HL-60/S4 treated with retinoic acid at 250 ng/mL for 4 days and 3 days (cell line): Measurements from ENCODE around the gene NEK4.

Experiments used
- in situ Hi-C: fragments of 300-500 bp; cut with MboI; formaldehyde crosslinking; loops from 2 replicates; pipeline ENCODE4 v1.7.0; 2022; ENCODE audit warnings: low sequenced_read_pairs

NEK4 gene

GRCh38 chr3:52793702-52794611 lies 23.2 kb upstream of the NEK4 start:
- in situ Hi-C loops, result no loop called here

DNA sequence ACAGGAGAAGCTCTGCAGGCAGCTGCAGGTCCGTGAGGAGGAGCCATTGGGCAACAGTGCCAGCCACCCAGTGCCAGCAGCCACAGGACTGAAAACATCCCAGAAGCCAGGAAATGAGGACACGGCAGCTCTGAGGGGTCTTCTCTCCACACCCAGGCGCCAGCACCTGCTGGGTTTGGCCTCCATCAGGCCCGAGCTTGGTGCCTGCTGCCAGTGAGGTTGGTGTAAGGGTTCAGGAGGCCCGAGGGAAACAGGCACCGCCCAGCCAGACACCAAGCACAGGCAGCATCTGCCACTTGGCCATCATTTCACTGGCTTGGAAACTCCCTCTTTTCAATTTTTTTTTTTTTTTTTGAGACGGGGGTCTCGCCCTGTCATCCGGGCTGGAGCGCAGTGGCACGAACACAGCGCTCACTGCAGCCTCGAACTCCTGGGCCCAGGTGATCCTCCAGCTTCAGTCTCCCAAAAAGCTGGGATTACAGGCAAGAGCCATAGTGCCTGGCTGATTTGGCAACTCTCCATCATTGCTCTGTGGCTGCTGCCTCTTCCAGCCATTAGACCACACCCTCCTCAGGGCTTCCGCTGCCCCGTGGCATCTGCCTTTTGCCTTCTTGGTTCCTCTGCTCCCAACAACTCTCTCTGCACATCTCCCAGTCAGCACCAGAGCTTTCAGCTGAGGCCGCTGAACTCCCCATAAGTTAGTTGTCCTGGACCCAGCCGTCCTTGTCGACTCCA lies 22.4 kb upstream of the NEK4 start:
- in situ Hi-C loops, result no loop called here

- in situ Hi-C loops, result no loop called here
Observed at GRCh38 chr3:52792413-52792812, 21.7 kb upstream of the NEK4 start.

DNA sequence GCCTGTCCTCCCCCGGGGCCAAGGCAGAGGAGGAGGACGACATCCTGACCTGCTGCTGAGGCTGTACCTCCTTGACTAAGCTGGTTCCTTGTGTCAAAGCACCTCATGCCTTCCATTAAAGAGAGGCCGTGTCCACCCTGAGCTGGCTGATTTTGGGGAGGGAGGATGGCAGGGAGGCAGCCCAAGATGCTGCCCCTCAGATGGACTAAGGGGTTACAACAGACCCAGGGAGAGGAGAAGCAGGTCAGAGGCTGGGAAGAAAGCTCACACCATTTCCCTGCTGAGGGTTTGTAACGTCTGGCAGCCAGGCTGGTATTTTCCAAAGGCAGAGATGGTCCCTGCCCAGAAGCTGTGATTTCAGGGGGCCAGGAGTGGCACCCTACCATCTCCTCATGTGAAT lies 21.2 kb upstream of the NEK4 start:
- in situ Hi-C loops, result no loop called here

DNA sequence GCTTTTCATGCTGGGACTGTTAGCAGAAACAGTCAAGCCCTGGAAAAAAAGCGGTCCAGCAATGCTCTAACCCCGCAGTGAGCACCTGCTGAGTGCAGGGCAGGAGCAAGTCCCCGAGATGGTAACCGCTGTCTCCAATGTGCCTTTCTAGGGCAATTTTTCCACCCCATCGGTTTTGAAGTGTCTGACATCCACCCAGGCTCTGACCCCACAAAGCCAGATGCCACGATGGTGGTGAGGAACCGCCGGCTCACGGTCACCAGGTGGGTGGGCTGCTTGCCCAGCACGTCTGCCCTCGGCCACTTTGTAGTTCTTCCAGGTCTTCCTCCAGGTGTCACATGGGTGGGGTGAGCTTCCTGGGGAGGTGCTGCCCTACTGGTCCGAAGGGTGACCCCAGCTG lies 20.6 kb upstream of the NEK4 start:
- in situ Hi-C loops, result no loop called here

DNA sequence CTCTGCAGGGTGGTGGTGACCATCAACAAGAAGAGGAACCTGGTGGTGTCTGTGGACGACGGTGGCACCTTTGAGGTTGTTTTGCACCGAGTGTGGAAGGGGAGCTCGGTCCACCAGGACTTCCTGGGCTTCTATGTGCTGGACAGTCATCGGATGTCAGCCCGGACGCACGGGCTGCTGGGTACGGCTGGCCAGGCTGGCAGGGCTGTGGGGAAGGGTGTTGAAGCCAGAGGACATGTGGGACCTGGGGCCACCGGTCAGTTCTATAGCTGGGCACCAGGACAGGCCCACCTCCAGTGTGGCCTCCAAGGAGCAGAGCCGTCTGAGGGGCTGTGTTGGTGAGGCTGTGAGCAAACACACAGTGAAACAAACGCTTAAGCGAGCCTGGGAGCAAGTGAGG lies 20.0 kb upstream of the NEK4 start:
- in situ Hi-C loops, result no loop called here

- in situ Hi-C loops, result no loop called here
Observed at GRCh38 chr3:52790337-52790736, 19.6 kb upstream of the NEK4 start.

DNA sequence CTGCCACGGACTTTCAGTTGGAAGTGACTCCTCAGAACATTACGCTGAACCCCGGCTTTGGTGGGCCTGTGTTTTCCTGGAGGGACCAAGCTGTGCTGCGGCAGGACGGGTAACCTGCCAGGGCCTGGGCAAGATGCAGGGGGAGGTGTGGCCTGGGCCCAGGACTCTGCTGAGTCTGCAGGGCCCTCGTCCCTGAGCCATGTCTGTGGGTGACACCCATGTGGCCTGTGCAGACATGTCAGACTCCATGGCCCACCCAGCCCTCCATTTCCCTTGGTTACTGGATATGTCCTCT lies 19.0 kb upstream of the NEK4 start:
- in situ Hi-C loops, result no loop called here

DNA sequence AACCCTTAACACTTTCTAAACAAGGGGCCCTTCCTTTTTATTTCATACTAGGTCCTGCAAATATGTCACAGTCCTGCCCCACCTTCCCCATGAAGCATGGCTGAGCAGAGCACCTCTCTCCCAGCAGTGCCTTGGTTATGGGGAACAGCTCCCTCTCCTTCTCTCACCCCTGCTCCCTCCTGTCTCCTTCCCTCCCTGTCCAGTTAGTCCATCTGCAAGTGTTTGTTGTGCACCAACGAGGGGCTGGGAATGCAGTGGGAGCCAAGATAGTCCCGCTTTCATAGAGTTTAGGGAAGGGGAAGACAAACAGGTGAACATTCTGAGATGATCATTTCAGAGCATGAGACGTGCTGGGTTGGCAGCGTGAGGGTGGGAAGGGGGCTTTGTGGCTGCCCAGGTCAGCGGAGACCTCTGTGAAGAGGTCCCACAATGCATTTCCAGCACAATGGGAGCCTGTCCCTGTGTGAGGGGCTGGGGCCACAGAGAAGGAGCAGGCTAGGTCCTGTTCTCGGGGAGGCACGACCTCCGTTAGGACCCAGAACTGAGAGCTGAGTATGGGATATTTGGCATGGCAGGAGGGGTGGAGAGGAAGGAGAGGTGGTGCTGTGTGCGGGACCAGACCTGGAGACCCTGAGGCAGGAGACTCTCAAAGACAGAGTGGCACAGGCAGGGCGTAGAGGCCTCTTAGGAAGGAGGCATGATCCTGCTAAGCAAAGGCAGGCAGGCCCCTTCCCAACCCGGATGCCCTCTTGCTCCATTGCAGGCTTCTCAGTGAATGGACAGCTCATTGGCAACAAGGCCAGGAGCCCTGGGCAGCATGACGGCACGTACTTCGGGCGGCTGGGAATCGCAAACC lies 18.4 kb upstream of the NEK4 start:
- in situ Hi-C loops, result no loop called here

- in situ Hi-C loops, result no loop called here
Observed at GRCh38 chr3:52787672-52788625, 17.2 kb upstream of the NEK4 start.

DNA sequence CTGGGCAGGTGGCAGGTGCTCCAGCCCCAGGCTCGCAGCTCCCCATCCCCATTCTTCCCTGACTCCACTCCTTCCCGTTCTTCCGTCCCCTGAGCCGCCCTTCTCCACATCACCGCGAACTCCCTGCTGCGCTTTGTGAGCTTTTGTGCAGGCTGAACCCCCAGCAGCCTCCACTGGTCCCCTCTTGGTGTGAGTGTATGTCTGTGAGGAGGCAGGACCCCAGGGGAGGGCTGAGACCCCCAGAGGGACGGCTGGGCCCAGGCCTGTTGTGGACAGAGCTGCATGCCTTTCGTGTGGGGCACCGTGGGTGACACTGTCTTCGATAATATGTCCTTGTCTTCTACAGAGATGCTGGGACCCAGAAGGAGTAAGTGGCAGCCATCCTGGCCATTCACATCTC lies 16.5 kb upstream of the NEK4 start:
- in situ Hi-C loops, result no loop called here

GRCh38 chr3:52786330-52787215 lies 15.8 kb upstream of the NEK4 start:
- in situ Hi-C loops, result no loop called here

- in situ Hi-C loops, result no loop called here
Observed at GRCh38 chr3:52784931-52785590, 14.3 kb upstream of the NEK4 start.

DNA sequence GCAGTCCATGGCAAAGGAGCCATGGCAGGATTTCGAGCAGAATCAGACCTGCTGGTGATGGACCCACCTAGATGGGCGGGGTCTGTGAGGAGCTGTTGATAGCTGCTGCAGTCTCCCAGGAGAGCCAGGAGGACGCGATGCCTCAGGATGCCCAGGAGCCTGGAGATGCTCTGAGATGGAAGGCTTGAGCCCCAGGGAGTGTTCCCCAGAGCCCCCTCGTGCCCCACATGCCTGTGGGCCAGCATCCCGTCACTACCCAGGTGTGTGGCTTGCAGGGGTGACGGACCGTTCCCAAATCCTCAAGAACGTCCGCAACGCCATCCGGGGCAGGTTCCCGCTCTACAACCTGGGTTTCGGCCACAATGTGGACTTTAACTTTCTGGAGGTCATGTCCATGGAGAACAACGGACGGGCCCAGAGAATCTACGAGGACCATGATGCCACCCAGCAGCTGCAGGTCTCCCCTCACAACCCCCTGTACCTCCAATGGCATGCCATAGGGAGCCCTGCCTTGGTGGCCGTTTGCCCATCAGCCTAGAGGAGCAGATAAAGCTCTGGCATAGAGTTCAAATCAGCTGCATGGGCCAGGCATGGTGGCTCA lies 13.4 kb upstream of the NEK4 start:
- in situ Hi-C loops, result no loop called here

DNA sequence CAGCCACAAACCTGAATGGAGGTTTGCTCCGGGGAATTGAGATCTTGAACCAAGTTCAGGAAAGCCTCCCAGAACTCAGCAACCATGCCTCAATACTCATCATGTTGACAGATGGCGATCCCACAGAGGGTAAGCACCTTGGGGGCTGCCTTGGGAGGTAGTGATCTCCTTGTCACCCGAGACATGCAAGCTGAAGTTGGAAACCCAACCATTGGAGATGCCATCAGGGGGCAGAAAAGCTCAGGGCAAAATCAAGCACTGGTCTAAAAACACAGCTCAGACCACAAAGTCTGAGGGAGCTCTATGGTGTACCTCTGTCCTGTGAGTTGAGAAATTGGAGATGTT lies 12.4 kb upstream of the NEK4 start:
- in situ Hi-C loops, result no loop called here

DNA sequence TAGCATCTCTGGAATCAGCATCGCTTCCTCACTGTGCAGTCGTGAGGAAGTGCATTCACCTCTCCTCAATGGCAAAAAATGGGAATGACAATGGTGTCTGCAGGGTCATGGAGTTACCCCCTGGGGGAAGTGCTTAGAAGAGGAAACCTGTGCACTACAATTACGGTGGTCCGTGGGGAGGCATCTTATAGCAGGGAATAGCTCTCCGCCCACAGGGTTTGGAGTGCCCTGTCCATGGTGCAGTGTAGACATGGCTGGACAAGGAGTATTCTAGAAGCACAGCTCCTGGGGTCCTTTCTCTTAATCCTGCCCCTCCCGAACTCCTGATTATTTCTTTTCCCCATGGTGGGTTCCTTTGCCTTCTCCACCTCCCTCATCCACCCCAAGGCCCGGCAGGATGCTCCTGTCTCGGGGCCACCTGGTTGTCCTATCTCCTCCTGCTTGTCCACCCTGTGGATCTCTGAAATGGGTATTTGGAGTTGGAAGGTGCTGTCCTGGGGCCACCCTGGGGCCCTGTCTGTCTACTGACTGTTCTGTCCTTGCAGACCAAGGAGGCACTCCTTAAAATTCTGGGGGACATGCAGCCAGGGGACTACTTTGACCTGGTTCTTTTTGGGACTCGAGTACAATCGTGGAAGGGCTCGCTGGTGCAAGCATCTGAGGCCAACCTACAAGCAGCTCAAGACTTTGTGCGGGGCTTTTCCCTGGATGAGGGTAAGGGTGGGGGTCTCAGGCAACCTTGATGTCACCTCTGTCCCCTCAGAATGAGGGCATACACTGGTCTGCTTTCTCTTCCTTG lies 11.9 kb upstream of the NEK4 start:
- in situ Hi-C loops, result no loop called here

GRCh38 chr3:52781741-52782140 lies 11.0 kb upstream of the NEK4 start:
- in situ Hi-C loops, result no loop called here
